IgD-negative memory B cell (primary cell): ENCODE measurements around the gene HIVEP1. TPM values are rescaled to one million over a fixed set of nuclear protein-coding genes. Genes with fewer than 3 reads are reported as not detected.

Experiments
- H3K27ac Mint-ChIP-seq, 3 donors: one replicate each; pipeline ENCODE4 v1.8.0; 2020 to 2022; ENCODE audit warnings: mild to moderate bottlenecking in 3 of 3, mixed read lengths in 3 of 3, moderate library complexity in 1 of 3
- H3K27me3 Mint-ChIP-seq: one replicate; pipeline ENCODE4 v1.8.0; 2021; ENCODE audit warnings: mixed read lengths
- H3K36me3 Mint-ChIP-seq: one replicate; pipeline ENCODE4 v1.8.0; 2020; ENCODE audit warnings: mild to moderate bottlenecking, mixed read lengths
- H3K4me1 Mint-ChIP-seq, 3 donors: one replicate each; pipeline ENCODE4 v1.8.0; 2020 to 2022; ENCODE audit warnings: mixed read lengths in 3 of 3, mild to moderate bottlenecking in 1 of 3
- H3K4me3 Mint-ChIP-seq, 4 donors: one replicate each; pipeline ENCODE4 v1.8.0; 2020 to 2022; ENCODE audit warnings: mild to moderate bottlenecking in 4 of 4, mixed read lengths in 4 of 4, moderate library complexity in 3 of 4
- H3K9me3 Mint-ChIP-seq, 3 donors: one replicate each; pipeline ENCODE4 v1.8.0; 2020 to 2021; ENCODE audit warnings: mixed read lengths in 3 of 3, mild to moderate bottlenecking in 1 of 3
- polyA plus RNA-seq: library from polyadenylated mRNA; unstranded; fragments of 300-500 nt; fragmentation: Illumina TruSeq; gene quantifications from one replicate; pipeline ENCODE4 v1.2.3, GENCODE V29; 2021

HIVEP1 gene
- polyA plus RNA-seq, 1 donor from 2014 or later = 14.7 TPM

- no peaks in the 10 kb centered on the region for H3K9me3 Mint-ChIP-seq
- H3K27me3 Mint-ChIP-seq = no peaks in the 10 kb centered on the region
- H3K36me3 Mint-ChIP-seq = peaks cover 4% of the 10 kb centered on the region
- peaks cover 42 to 61% (median 47%) of the 10 kb centered on the region in 3 donors for H3K4me1 Mint-ChIP-seq
- H3K27ac Mint-ChIP-seq = peak overlapping the region; percentile 39 to 74 (median 73)
- peak overlapping the region; percentile 21 to 89 (median 56) for H3K4me3 Mint-ChIP-seq
Observed at GRCh38 chr6:12037798-12038197, 25.7 kb downstream of the HIVEP1 start.

- peak overlapping the region; percentile 63 to 90 (median 84) for H3K27ac Mint-ChIP-seq
- no peak overlapping the region for H3K4me3 Mint-ChIP-seq
- H3K9me3 Mint-ChIP-seq = no peaks in the 10 kb centered on the region
- H3K27me3 Mint-ChIP-seq = no peaks in the 10 kb centered on the region
- H3K36me3 Mint-ChIP-seq = peaks cover 5% of the 10 kb centered on the region
- peaks cover 40 to 50% (median 45%) of the 10 kb centered on the region in 3 donors for H3K4me1 Mint-ChIP-seq
Observed at GRCh38 chr6:12039540-12040459, 27.7 kb downstream of the HIVEP1 start.

- Mint-ChIP-seq H3K36me3 (peaks cover 2% of the 10 kb centered on the region), H3K4me1 (peaks cover 57 to 63% (median 58%) of the 10 kb centered on the region in 3 donors), H3K9me3 (no peaks in the 10 kb centered on the region), H3K27me3 (no peaks in the 10 kb centered on the region), H3K4me3 (peak overlapping the region; percentile 50 to 84 (median 64)), H3K27ac (peak overlapping the region; percentile 79 to 100 (median 96))
Observed at GRCh38 chr6:12047304-12047703, 35.2 kb downstream of the HIVEP1 start.

GRCh38 chr6:12047792-12048432 is 35.8 kb downstream of the HIVEP1 start:
- Mint-ChIP-seq H3K27ac (peak overlapping the region; percentile 79 to 100 (median 96)), H3K4me3 (peak overlapping the region; percentile 50 to 84 (median 64)), H3K36me3 (peaks cover 2% of the 10 kb centered on the region)

GRCh38 chr6:12048609-12049008 is 36.5 kb downstream of the HIVEP1 start:
- Mint-ChIP-seq H3K9me3 (no peaks in the 10 kb centered on the region), H3K4me1 (peaks cover 63 to 75% (median 69%) of the 10 kb centered on the region in 3 donors), H3K4me3 (peak overlapping the region in 3 of 4 donors; percentile 12 to 91 (median 67)), H3K27ac (peak overlapping the region; percentile 92 to 100 (median 96)), H3K36me3 (peaks cover 2% of the 10 kb centered on the region), H3K27me3 (no peaks in the 10 kb centered on the region)

More at GRCh38 chr6:12047792-12048432, 35.8 kb downstream of the HIVEP1 start:
- Mint-ChIP-seq H3K27me3 (no peaks in the 10 kb centered on the region), H3K9me3 (no peaks in the 10 kb centered on the region), H3K4me1 (peaks cover 61 to 69% (median 63%) of the 10 kb centered on the region in 3 donors)

- peak overlapping the region; percentile 49 to 91 (median 76) for H3K4me3 Mint-ChIP-seq
- H3K27me3 Mint-ChIP-seq = no peaks in the 10 kb centered on the region
- H3K27ac Mint-ChIP-seq = peak overlapping the region; percentile 92 to 100 (median 96)
- H3K4me1 Mint-ChIP-seq = peaks cover 61 to 75% (median 64%) of the 10 kb centered on the region in 3 donors
- H3K36me3 Mint-ChIP-seq = peaks cover 2% of the 10 kb centered on the region
- H3K9me3 Mint-ChIP-seq = no peaks in the 10 kb centered on the region
Observed at GRCh38 chr6:12049165-12049564, 37.1 kb downstream of the HIVEP1 start.

- H3K4me3 Mint-ChIP-seq = peak overlapping the region; percentile 59 to 90 (median 79)
- no peaks in the 10 kb centered on the region for H3K36me3 Mint-ChIP-seq
- peak overlapping the region; percentile 92 to 100 (median 98) for H3K27ac Mint-ChIP-seq
- no peaks in the 10 kb centered on the region for H3K9me3 Mint-ChIP-seq
- H3K4me1 Mint-ChIP-seq = peaks cover 56 to 69% (median 62%) of the 10 kb centered on the region in 3 donors
- no peaks in the 10 kb centered on the region for H3K27me3 Mint-ChIP-seq
Observed at GRCh38 chr6:12051861-12052368, 39.8 kb downstream of the HIVEP1 start.

GRCh38 chr6:12058172-12058961 is 46.3 kb downstream of the HIVEP1 start:
- Mint-ChIP-seq H3K27ac (peak overlapping the region; percentile 27 to 82 (median 58)), H3K27me3 (no peaks in the 10 kb centered on the region), H3K9me3 (no peaks in the 10 kb centered on the region), H3K4me1 (peaks cover 23 to 45% (median 26%) of the 10 kb centered on the region in 3 donors), H3K4me3 (peak overlapping the region in 3 of 4 donors; percentile 23 to 83 (median 63)), H3K36me3 (peaks cover 4% of the 10 kb centered on the region)

- Mint-ChIP-seq H3K4me1 (peaks cover 37 to 60% (median 37%) of the 10 kb centered on the region in 3 donors), H3K36me3 (peaks cover 4% of the 10 kb centered on the region), H3K9me3 (no peaks in the 10 kb centered on the region), H3K27me3 (no peaks in the 10 kb centered on the region), H3K4me3 (peak overlapping the region; percentile 72 to 92 (median 90)), H3K27ac (peak overlapping the region; percentile 77 to 97 (median 89))
Observed at GRCh38 chr6:12060780-12061609, 48.9 kb downstream of the HIVEP1 start.

- peaks cover 37 to 60% (median 41%) of the 10 kb centered on the region in 3 donors for H3K4me1 Mint-ChIP-seq
- no peak overlapping the region for H3K27ac Mint-ChIP-seq
- H3K36me3 Mint-ChIP-seq = peaks cover 4% of the 10 kb centered on the region
- no peak overlapping the region for H3K4me3 Mint-ChIP-seq
- H3K9me3 Mint-ChIP-seq = no peaks in the 10 kb centered on the region
- H3K27me3 Mint-ChIP-seq = no peaks in the 10 kb centered on the region
Observed at GRCh38 chr6:12062605-12063004, 50.5 kb downstream of the HIVEP1 start.

- Mint-ChIP-seq H3K36me3 (no peaks in the 10 kb centered on the region), H3K4me1 (peaks cover 30 to 51% (median 36%) of the 10 kb centered on the region in 3 donors), H3K9me3 (no peaks in the 10 kb centered on the region), H3K4me3 (peak overlapping the region in 1 of 4 donors; percentile 1), H3K27ac (peak overlapping the region in 1 of 3 donors; percentile 78), H3K27me3 (no peaks in the 10 kb centered on the region)
Observed at GRCh38 chr6:12064131-12064530, 52.0 kb downstream of the HIVEP1 start.

GRCh38 chr6:12064538-12065071 is 52.5 kb downstream of the HIVEP1 start:
- Mint-ChIP-seq H3K27me3 (no peaks in the 10 kb centered on the region), H3K4me3 (peak overlapping the region in 3 of 4 donors; percentile 1 to 80 (median 55)), H3K9me3 (no peaks in the 10 kb centered on the region), H3K36me3 (no peaks in the 10 kb centered on the region), H3K27ac (peak overlapping the region; percentile 29 to 97 (median 78)), H3K4me1 (peaks cover 30 to 48% (median 33%) of the 10 kb centered on the region in 3 donors)
